Muscle layer of duodenum (tissue), 2 donors: ENCODE results near the gene SLC2A3.
"Not testable (repeated sequence)": the region's sequence is repeated elsewhere in the genome, so short reads cannot be mapped to it uniquely, and the experiment has no call there.

Source experiments
- H3K27ac ChIP-seq: one replicate; pipeline ENCODE4 v1.7.0; 2013; ENCODE audit warnings: mild to moderate bottlenecking, low read length
- H3K27me3 ChIP-seq: one replicate; pipeline ENCODE4 v1.7.0; 2013; ENCODE audit warnings: low read depth, mild to moderate bottlenecking, control low read depth, low read length
- H3K36me3 ChIP-seq, 2 donors: one replicate each; pipeline ENCODE4 v1.7.0; 2013; ENCODE audit warnings: low read length in 2 of 2, control low read depth in 1 of 2, mild to moderate bottlenecking in 1 of 2; ENCODE audit not compliant: insufficient read depth in 2 of 2, control insufficient read depth in 1 of 2
- H3K4me1 ChIP-seq, 2 donors: one replicate each; pipeline ENCODE4 v1.7.0; 2013; ENCODE audit warnings: low read length in 2 of 2, mild to moderate bottlenecking in 2 of 2, control low read depth in 1 of 2, moderate library complexity in 1 of 2; ENCODE audit not compliant: insufficient read depth in 2 of 2, control insufficient read depth in 1 of 2
- H3K4me3 ChIP-seq, 2 donors: one replicate each; pipeline ENCODE4 v1.7.0; 2013; ENCODE audit warnings: low read length in 2 of 2, low read depth in 1 of 2, mild to moderate bottlenecking in 1 of 2
- H3K9me3 ChIP-seq, 2 donors: one replicate each; pipeline ENCODE4 v1.7.0; 2013; ENCODE audit warnings: low read length in 2 of 2, control low read depth in 1 of 2, mild to moderate bottlenecking in 1 of 2; ENCODE audit not compliant: control insufficient read depth in 1 of 2
- donor health status: healthy.

Gene SLC2A3

DNA sequence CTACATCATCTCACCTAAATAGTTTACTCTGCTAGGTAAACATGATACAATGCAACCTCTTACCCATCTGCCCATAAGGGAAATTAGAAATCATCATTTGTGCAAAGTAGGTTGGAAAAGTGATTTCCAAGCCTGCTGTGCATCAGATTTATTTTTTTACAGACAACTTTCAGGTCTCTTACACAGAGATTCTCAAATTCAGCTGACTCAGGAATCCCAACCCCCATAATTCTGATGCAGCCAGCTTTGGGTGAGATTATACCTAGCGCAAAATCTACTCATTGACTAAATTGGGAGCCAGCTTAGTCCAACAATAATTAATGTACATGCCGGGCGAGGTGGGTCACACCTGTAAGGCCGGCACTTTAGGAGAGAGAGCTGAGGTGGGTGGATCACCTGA is 8.5 kb downstream of the SLC2A3 start:
- H3K27me3 ChIP-seq, result no peaks in the 10 kb centered on the region
- H3K9me3 ChIP-seq, result no peaks in the 10 kb centered on the region
- H3K36me3 ChIP-seq, result peaks cover 22 to 65% of the 10 kb centered on the region in 2 donors
- H3K4me1 ChIP-seq, result peaks cover 0 to 3% of the 10 kb centered on the region in 2 donors
- no peak overlapping the region for H3K4me3 ChIP-seq
- H3K27ac ChIP-seq, result no peak overlapping the region

DNA sequence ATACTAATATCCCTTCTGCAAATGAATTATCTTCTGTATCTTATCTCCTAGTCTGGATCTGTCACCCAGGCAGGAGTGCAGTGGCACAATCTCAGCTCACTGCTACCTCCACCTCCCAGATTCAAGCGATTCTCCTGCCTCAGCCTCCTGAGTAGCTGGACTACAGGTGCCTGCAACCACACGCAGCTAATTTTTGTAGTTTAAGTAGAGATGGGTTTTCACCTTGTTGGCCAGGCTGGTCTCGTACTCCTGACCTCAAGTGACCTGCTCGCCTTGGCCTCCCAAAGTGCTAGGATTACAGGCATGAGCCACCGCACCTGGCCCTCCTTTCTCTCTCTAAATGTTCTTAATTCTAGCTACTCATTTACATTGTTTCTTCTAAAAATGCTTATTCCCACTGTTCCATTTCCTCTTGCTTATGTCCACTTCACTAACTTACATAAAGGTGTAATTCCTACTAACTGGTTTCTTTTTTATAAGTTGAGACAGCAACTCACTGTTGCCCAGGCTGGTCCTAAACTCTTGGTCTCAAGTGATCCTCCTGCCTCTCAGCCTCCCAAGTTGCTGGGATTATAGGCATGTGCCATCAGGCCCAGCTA is 9.8 kb downstream of the SLC2A3 start:
- H3K36me3 ChIP-seq, result peaks cover 18 to 74% of the 10 kb centered on the region in 2 donors

DNA sequence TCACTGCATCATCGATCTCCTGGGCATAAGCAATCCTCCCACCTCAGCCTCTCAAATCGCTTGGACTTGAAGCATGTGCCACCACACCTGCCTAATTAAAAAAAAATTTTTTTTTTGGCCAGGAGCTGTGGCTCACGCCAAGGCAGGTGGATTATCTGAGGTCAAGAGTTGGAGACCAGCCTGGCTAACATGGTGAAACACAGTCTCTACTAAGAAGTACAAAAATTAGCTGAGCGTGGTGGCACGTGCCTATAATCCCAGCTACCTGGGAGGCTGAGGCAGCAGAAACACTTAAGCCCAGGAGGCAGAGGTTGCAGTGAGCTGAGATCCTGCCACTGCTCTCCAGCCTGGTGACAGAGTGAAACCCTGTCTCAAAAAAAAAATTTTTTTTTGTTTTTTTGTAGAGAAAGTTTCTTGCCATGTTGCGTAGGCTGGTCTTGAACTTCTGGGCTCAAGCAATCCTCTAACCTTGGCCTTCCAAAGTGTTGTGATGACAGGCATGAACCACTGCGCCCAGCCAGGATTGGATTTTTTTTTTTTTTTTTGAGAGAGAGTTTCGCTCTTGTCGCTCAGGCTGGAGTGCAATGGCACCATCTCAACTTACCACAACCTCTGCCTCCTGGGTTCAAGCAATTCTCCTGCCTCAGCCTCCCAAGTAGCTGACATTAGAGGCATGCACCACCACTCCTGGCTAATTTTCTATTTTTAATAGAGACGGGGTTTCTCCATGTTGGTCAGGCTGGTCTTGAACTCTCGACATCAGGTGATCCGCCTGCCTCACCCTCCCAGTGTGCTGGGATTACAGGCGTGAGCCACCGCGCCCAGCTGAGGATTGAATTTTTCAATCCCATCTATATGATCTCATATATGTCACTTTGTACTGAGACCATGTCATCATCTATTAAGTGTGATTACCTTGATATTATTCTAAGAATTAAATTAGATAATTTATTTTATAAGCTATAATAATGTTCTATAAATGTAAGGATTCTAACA is 12.4 kb downstream of the SLC2A3 start:
- no peaks in the 10 kb centered on the region for H3K9me3 ChIP-seq
- no peaks in the 10 kb centered on the region for H3K4me1 ChIP-seq
- H3K27me3 ChIP-seq, result no peaks in the 10 kb centered on the region
- no peak overlapping the region for H3K4me3 ChIP-seq
- H3K36me3 ChIP-seq, result peaks cover 21 to 69% of the 10 kb centered on the region in 2 donors
- H3K27ac ChIP-seq, result no peak overlapping the region

More for the DNA sequence above, 9.8 kb downstream of the SLC2A3 start:
- not testable (repeated sequence) for H3K4me3 ChIP-seq, H3K27me3 ChIP-seq, H3K27ac ChIP-seq, H3K9me3 ChIP-seq, H3K4me1 ChIP-seq

DNA sequence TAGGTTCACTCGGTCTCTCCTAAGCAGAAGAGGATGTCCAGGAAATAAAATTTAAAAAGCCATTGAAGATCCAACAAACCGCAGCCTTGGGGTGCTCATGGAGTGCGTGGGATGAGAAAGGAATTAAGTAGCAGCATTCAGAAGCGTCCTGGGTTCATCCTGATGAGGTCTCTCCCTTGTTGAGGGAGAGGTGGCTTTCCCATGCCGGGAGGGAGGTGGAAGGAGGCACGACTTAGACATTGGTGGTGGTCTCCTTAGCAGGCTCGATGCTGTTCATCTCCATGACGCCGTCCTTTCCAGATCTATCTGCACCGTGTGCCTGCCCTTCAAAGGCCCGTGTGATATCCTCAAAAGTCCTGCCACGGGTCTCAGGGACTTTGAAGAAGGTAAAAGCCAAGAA is 14.8 kb downstream of the SLC2A3 start:
- H3K36me3 ChIP-seq, result peaks cover 14 to 52% of the 10 kb centered on the region in 2 donors
- not testable (repeated sequence) for H3K4me3 ChIP-seq, H3K27ac ChIP-seq, H3K4me1 ChIP-seq, H3K27me3 ChIP-seq, H3K9me3 ChIP-seq

DNA sequence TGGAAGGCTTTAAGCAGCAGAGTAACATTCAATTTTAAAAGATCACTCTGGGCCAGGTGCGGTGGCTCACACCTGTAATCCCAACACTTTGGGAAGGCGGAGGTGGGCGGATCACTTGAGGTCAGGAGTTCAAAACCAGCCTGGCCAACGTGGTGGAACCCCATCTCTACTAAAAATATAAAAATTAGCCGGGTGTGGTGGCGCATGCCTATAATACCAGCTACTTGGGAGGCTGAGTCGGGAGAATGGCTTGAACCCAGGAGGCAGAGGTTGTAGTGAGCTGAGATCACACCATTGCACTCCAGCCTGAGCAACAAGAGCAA is 17.8 kb downstream of the SLC2A3 start:
- H3K27ac ChIP-seq, H3K27me3 ChIP-seq, H3K9me3 ChIP-seq, H3K4me3 ChIP-seq, H3K4me1 ChIP-seq: not testable (repeated sequence)
- H3K36me3 ChIP-seq, result peaks cover 4 to 35% of the 10 kb centered on the region in 2 donors

DNA sequence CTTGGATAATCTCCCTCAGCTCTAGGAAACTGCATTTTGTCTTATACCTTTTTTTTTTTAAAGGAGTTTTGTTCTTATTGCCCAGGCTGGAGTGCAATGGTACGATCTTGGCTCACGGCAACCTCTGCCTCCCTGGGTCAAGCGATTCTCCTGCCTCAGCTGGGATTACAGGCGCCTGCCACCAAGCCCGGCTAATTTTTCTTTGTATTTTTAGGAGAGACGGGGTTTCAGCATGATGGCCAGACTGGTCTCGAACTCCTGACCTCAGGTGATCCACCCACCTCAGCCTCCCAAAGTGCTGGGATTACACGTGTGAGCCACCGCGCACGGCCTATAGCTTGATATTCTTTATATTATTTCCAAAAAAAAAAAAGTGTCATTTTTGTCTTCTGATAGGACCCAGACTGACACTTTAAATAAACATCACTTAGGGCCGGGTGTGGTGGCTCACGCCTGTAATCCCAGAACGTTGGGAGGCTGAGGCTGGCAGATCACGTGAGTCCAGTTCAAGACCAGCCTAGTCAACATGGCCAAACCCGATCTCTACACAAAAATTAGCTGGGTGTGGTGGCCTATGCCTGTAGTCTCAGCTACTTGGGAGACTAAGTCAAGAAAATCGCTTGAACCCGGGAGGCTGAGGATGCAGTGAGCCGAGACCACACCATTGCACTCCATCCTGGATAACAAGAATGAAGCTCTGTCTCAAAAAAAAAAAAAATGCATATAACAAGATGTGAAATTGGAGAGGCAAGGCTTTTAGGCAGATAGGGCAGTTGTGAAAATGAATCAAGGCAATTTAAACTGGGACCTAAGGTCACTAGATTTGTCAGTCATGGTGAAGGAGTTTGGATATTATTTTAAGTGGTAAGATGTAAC is 18.4 kb downstream of the SLC2A3 start:
- H3K9me3 ChIP-seq, result no peaks in the 10 kb centered on the region
- H3K36me3 ChIP-seq, result peaks cover 4 to 29% of the 10 kb centered on the region in 2 donors
- no peaks in the 10 kb centered on the region for H3K4me1 ChIP-seq
- H3K4me3 ChIP-seq, result no peak overlapping the region
- H3K27ac ChIP-seq, result no peak overlapping the region
- H3K27me3 ChIP-seq, result no peaks in the 10 kb centered on the region

DNA sequence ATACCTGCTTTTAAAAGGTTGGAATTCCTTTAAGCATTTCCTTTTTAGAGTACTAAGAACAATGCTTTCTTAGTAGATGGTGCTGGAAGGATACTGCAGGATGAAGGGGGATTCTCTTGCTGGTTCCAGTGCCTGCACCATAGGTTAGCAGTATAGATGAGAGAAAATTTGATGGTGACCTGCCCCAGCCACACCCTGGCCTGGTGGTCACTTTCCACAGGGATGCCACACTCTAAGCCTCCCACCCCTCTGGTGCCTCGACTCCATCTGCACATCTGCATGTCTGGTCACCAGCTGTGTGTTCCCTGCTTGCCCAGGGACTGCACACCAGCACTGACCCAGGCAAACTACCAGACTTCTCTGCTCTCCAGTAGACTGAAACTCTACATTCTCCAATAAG is 19.1 kb downstream of the SLC2A3 start:
- H3K4me3 ChIP-seq, result no peak overlapping the region
- H3K4me1 ChIP-seq, result no peaks in the 10 kb centered on the region
- no peak overlapping the region for H3K27ac ChIP-seq
- no peaks in the 10 kb centered on the region for H3K27me3 ChIP-seq
- peaks cover 4 to 23% of the 10 kb centered on the region in 2 donors for H3K36me3 ChIP-seq
- H3K9me3 ChIP-seq, result no peaks in the 10 kb centered on the region

DNA sequence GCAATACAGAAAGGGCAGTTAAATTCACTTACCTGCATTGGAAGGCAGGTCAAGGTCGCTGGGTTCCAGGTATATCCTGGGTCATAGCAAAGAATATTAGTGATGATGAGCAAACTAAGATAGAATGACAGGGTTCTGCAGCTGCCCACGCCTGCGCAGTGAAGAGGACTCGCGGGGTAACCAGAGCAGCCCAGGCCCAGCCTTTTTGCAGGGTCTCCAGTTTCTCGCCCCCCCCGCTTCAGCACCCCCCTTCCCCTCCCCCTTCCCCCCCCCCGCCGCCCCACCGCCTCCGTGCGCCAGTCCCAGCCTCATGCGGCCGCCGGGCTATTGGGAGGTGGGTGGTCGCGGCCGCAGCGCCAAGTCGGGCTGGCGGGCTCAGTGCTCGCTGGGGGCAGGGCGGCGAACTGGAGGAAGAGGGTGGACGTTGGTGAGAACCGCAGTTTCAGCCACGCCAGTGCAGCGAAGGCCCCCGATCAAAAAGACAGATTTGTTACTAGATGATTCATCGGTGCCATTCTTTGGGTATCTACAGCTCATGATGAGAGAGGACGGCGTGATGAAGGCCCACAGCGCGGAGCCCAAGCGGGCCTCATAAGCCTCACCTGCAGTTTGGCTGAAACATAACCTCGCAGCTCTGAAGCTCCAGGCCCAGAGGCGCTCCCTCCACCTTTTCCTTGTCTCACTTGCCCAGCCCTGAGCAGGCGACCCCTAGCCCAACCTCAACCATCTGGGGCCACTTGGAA is 20.2 kb downstream of the SLC2A3 start:
- no peak overlapping the region for H3K27ac ChIP-seq
- H3K27me3 ChIP-seq, result no peaks in the 10 kb centered on the region
- peaks cover 4 to 12% of the 10 kb centered on the region in 2 donors for H3K36me3 ChIP-seq
- H3K9me3 ChIP-seq, result no peaks in the 10 kb centered on the region
- no peak overlapping the region for H3K4me3 ChIP-seq
- no peaks in the 10 kb centered on the region for H3K4me1 ChIP-seq

DNA sequence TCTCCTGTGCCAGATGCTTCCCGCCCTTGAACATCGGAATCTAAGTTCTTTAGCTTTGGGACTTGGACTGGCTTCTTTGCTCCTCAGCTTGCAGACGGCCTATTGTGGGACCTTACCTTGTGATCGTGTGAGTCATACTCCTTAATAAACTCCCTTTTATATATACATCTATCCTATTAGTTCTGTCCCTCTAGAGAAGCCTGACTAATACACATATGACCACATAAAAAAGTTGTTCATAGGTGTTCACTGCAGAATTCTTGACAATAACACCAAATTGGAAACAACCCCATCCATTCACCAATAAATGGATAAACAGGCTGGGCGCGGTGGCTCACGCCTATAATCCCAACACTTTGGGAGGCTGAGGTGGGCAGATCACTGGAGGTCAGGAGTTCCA is 25.9 kb downstream of the SLC2A3 start:
- H3K4me1 ChIP-seq, H3K9me3 ChIP-seq, H3K27ac ChIP-seq, H3K27me3 ChIP-seq, H3K4me3 ChIP-seq, H3K36me3 ChIP-seq: not testable (repeated sequence)

DNA sequence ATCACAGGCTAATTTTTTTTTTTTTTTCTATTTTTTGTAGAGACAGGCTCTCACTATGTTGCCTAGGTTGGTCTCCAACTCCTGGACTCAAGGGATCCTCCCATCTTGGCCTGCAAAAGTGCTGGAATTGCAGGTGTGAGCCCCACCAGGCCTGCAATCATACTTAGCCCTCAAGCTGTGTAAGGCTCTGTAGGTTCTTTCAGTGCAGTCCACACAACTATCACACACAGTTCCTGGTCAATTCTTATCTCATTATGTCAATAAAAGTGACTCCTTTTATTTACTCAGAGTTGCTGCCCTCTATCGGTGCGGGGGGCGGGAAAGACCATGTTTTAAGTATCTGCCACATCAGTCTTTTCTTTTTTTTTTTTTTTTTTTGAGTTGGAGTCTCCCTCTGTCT is 29.0 kb downstream of the SLC2A3 start:
- Histone ChIP-seq H3K27ac (no peak overlapping the region), H3K9me3 (no peaks in the 10 kb centered on the region), H3K36me3 (no peaks in the 10 kb centered on the region), H3K4me3 (no peak overlapping the region), H3K27me3 (no peaks in the 10 kb centered on the region), H3K4me1 (no peaks in the 10 kb centered on the region)

DNA sequence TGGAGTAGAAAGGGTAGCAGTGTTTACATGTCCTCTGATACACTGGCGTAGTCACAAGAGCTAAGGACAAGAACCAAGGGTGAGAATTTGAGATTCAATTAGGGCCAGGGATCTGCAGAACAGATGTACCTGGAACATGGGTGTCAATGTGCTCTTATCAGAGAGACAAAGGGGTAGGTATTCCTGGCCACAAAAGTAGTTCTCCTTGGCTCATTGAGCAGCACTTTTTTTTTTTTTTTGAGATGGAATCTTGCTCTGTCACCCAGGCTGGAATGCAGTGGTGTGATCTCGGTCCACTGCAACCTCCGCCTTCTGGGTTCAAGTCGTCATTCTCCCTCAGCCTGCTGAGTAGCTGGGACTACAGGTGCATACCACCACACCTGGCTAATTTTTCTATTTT is 29.7 kb downstream of the SLC2A3 start:
- not testable (repeated sequence) for H3K4me3 ChIP-seq, H3K36me3 ChIP-seq, H3K9me3 ChIP-seq, H3K27me3 ChIP-seq, H3K4me1 ChIP-seq, H3K27ac ChIP-seq
